Measurements from ENCODE around the gene PODNL1. TPM values are rescaled to one million over a fixed set of nuclear protein-coding genes. Genes with fewer than 3 reads are reported as not detected.

The PODNL1 gene
- total and polyA plus RNA-seq, 2 donors (not counting 1 experiment from before 2014, with no cell fraction given), result 2.1 to 6.9 TPM

DNA sequence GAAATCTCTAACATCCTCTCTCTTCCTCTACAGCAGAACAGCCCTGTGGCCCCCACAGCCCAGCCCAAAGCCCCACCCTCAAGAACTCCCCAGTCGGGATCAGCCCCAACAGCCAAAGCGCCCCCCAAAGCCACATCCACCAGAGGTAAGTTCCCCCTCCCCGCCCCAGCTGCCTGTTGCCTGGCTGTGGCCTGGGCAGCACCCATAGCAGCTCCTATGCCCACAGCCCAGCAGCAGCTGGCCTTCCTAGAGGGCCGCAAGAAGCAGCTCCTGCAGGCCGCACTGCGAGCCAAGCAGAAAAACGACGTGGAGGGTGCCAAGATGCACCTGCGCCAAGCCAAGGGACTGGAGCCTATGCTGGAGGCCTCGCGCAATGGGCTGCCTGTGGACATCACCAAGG, 17.7 kb downstream of the PODNL1 start:
- TF ChIP-seq, protein P1, sequence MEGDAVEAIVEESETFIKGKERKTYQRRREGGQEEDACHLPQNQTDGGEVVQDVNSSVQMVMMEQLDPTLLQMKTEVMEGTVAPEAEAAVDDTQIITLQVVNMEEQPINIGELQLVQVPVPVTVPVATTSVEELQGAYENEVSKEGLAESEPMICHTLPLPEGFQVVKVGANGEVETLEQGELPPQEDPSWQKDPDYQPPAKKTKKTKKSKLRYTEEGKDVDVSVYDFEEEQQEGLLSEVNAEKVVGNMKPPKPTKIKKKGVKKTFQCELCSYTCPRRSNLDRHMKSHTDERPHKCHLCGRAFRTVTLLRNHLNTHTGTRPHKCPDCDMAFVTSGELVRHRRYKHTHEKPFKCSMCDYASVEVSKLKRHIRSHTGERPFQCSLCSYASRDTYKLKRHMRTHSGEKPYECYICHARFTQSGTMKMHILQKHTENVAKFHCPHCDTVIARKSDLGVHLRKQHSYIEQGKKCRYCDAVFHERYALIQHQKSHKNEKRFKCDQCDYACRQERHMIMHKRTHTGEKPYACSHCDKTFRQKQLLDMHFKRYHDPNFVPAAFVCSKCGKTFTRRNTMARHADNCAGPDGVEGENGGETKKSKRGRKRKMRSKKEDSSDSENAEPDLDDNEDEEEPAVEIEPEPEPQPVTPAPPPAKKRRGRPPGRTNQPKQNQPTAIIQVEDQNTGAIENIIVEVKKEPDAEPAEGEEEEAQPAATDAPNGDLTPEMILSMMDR (conservative IDR thresholded peaks at IDR 0.05 in 1 of 2, IDR thresholded peaks at IDR 0.05 in 1 of 2; ENCODE audit: low read depth in 1 of 2, low read length in 2 of 2), result no peak
- TF ChIP-seq EZH2 (IDR thresholded peaks at IDR 0.05; ENCODE audit: low read length, missing control alignments), result no peak
- Histone ChIP-seq H3K4me2 (ENCODE audit: extremely low read depth, insufficient read depth, low read length) (no peak overlapping the region), H3K9ac (ENCODE audit: insufficient read depth, low read length) (no peak overlapping the region), H3K27ac (ENCODE audit: insufficient read depth, low read length) (no peak overlapping the region), H3K9me3 (ENCODE audit: control insufficient read depth, insufficient read depth, low read depth, low read length) (no peaks in the 10 kb centered on the region), H4K20me1 (ENCODE audit: control insufficient read depth, extremely low read depth, insufficient read depth, low read length) (no peaks in the 10 kb centered on the region), H2AFZ (ENCODE audit: low read length) (no peak overlapping the region), H3K79me2 (ENCODE audit: control insufficient read depth, insufficient read depth, low read length) (no peaks in the 10 kb centered on the region), H3K4me1 (ENCODE audit: control insufficient read depth, extremely low read depth, insufficient read depth, low read length) (no peaks in the 10 kb centered on the region), H3K4me3 (replicated peaks in 1 of 4; ENCODE audit: control extremely low read depth in 1 of 4, insufficient read depth in 1 of 4, low read depth in 3 of 4, low read length in 4 of 4) (no peak overlapping the region), H3K36me3 (ENCODE audit: control insufficient read depth, insufficient read depth, low read length) (peaks cover 18% of the 10 kb centered on the region), H3K27me3 (ENCODE audit: control insufficient read depth, insufficient read depth, low read length) (no peaks in the 10 kb centered on the region)
- no peak for DNase-seq (ENCODE audit: low read depth in 2 of 2)

DNA sequence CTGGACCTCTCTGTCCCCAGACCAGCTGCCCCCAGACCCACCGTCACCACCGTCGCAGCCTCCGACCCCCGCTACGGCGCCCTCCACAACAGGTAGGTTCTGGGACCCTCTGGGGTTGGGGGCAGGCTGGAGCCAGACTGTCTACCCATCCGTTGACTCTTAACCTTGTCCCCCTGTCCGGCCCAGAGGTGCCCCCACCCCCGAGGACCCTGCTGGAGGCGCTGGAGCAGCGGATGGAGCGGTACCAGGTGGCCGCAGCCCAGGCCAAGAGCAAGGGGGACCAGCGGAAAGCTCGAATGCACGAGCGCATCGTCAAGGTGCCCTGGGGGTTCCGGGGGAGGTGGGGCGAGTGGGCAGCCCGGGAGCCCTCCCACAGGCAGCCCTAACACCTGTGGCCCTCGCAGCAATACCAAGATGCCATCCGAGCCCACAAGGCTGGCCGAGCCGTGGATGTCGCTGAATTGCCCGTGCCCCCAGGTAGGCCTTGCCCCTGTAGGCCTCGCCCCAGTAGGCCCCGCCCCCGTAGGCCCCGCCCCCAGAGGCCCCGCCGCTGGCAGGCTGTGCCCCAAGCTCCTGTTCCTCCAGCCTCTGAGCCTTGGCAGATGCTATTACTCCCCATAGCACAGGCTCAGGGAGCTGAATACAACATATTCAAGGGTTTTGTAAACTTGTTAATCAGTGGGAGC, 19.3 kb downstream of the PODNL1 start:
- no peak overlapping the region for H3K4me3 ChIP-seq (replicated peaks in 1 of 4; ENCODE audit: control extremely low read depth in 1 of 4, insufficient read depth in 1 of 4, low read depth in 3 of 4, low read length in 4 of 4)
- TF ChIP-seq, protein P1 (conservative IDR thresholded peaks at IDR 0.05 in 1 of 2, IDR thresholded peaks at IDR 0.05 in 1 of 2; ENCODE audit: low read depth in 1 of 2, low read length in 2 of 2), result no peak
- no peak for TF ChIP-seq EZH2 (IDR thresholded peaks at IDR 0.05; ENCODE audit: low read length, missing control alignments)
- no peaks in the 10 kb centered on the region for H4K20me1 ChIP-seq (ENCODE audit: control insufficient read depth, extremely low read depth, insufficient read depth, low read length)
- H3K9ac ChIP-seq (ENCODE audit: insufficient read depth, low read length), result no peak overlapping the region
- H3K27ac ChIP-seq (ENCODE audit: insufficient read depth, low read length), result no peak overlapping the region
- H3K9me3 ChIP-seq (ENCODE audit: control insufficient read depth, insufficient read depth, low read depth, low read length), result no peaks in the 10 kb centered on the region
- peaks cover 18% of the 10 kb centered on the region for H3K36me3 ChIP-seq (ENCODE audit: control insufficient read depth, insufficient read depth, low read length)
- no peaks in the 10 kb centered on the region for H3K4me1 ChIP-seq (ENCODE audit: control insufficient read depth, extremely low read depth, insufficient read depth, low read length)
- H2AFZ ChIP-seq (ENCODE audit: low read length), result no peak overlapping the region
- no peak overlapping the region for H3K4me2 ChIP-seq (ENCODE audit: extremely low read depth, insufficient read depth, low read length)
- no peaks in the 10 kb centered on the region for H3K27me3 ChIP-seq (ENCODE audit: control insufficient read depth, insufficient read depth, low read length)
- no peaks in the 10 kb centered on the region for H3K79me2 ChIP-seq (ENCODE audit: control insufficient read depth, insufficient read depth, low read length)
- no peak for DNase-seq (ENCODE audit: low read depth in 2 of 2)

DNA sequence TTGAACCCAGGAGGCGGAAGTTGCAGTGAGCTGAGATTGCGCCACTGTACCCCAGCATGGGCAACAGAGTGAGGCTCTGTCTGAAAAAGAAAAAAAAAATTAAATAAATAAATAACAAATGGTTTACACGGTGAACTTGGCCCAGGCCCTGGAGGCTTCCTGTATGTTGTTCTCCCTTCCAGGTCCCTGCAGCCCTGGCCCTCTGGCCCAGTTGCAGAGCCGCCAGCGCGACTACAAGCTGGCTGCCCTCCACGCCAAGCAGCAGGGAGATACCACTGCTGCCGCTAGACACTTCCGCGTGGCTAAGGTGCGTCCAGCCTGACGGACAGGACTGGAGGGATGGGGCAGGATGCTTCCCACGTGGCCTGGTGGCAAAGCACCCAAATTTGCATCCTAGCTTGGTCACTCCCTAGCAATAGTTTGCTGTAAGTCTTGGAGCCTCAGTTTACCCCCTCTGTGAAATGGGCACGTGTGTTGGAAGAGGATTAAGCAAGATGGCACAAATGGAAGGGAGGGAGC, 20.3 kb downstream of the PODNL1 start:
- no peak overlapping the region for H3K27ac ChIP-seq (ENCODE audit: insufficient read depth, low read length)
- H3K27me3 ChIP-seq (ENCODE audit: control insufficient read depth, insufficient read depth, low read length), result no peaks in the 10 kb centered on the region
- no peaks in the 10 kb centered on the region for H3K9me3 ChIP-seq (ENCODE audit: control insufficient read depth, insufficient read depth, low read depth, low read length)
- no peak overlapping the region for H3K4me3 ChIP-seq (replicated peaks in 1 of 4; ENCODE audit: control extremely low read depth in 1 of 4, insufficient read depth in 1 of 4, low read depth in 3 of 4, low read length in 4 of 4)
- H3K36me3 ChIP-seq (ENCODE audit: control insufficient read depth, insufficient read depth, low read length), result peaks cover 14% of the 10 kb centered on the region
- H4K20me1 ChIP-seq (ENCODE audit: control insufficient read depth, extremely low read depth, insufficient read depth, low read length), result no peaks in the 10 kb centered on the region
- H3K79me2 ChIP-seq (ENCODE audit: control insufficient read depth, insufficient read depth, low read length), result no peaks in the 10 kb centered on the region
- no peak for TF ChIP-seq EZH2 (IDR thresholded peaks at IDR 0.05; ENCODE audit: low read length, missing control alignments)
- TF ChIP-seq, protein P1 (conservative IDR thresholded peaks at IDR 0.05 in 1 of 2, IDR thresholded peaks at IDR 0.05 in 1 of 2; ENCODE audit: low read depth in 1 of 2, low read length in 2 of 2), result no peak
- DNase-seq (ENCODE audit: low read depth in 2 of 2), result no peak
- no peak overlapping the region for H2AFZ ChIP-seq (ENCODE audit: low read length)
- no peak overlapping the region for H3K4me2 ChIP-seq (ENCODE audit: extremely low read depth, insufficient read depth, low read length)
- no peak overlapping the region for H3K9ac ChIP-seq (ENCODE audit: insufficient read depth, low read length)
- no peaks in the 10 kb centered on the region for H3K4me1 ChIP-seq (ENCODE audit: control insufficient read depth, extremely low read depth, insufficient read depth, low read length)

Measured in fibroblast of lung (primary cell).